HG03565 (cell line): Measurements from ENCODE around the gene GBGT1.

Experiments
- ATAC-seq: cut with Tn5 transposase; IDR thresholded peaks from one replicate; pipeline ENCODE4 v1.9.1; 2021; ENCODE audit warnings: mild to moderate bottlenecking, moderate library complexity; ENCODE audit not compliant: unreplicated experiment

Gene GBGT1

DNA sequence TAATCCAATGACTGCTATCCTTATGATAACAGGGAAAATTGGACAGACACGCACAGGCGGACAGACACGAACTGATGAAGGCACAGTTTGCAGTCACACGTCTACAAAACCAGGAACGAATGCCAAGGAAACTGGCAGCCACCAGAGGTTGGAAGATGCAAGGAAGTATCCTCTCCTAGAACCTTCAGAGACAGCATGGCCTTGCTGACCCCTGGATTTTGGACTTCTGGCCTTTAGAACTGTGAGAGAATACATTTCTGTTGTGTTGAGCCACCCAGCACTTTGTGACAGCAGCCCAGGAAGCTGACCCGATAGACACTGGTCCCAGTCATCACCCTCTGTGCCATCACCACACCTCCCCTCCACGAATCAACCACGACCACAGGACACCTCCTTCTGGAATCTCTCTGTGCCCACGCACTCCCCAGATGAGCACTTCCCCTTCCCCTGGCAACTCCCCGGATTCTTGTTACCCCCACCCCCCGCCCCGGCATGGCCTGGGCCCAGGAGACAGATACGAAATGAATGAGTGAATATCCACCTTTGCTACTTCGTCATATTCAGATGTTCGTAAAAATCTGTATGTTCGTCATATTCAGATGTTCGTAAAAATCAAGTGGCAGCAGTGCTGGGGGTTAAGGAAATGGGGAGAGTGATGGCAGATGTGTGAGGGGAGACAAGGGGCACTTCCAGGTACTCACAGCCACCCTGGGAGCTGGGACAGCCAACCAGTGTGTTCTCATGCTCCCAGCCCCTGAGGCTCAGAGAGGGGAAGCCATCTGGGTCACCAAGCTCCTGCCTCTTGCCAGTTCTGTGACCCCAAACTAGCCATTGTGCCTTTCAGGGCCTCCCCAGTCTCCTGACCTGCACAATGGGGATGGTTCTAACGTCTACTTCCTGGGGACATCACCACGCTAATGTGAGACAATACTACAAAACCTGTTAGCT, 18.5 kb downstream of the GBGT1 start:
- ATAC-seq = no peak

DNA sequence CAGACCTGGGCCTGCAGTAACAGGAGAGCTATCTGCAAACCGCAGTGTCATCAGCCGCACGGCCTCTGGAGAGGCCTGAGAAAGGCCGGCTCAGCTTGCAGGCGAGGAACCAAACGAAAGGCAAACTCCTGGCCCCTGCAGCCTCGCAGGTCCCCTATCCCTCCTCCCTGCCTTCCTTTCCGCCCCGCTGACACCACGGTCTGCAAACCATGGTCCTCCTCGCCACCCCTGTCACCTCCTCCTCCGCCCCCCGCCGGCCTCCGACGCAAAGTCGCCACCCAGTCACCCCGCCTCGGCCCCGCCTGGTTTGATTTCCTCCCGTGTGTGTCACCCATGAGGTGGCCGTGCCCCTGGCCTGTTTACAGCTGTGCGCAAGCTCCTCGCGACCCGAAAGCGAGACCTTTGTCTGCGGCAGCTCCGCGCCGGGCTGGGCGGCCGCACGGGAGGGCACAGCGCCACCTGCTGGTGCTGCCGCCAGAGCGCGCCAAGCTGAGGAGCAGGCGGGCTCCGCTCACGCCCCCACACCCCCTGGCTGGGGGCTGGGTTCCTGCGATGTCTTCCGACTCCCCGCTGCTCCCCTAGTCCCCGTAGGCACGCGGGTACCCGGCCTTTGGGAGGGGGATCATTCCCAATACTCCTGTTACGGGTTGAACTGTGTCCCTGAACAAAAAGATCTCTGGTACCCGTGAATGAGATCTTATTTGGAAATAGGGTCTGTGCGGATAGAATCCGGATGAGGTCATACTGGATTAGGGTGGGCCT, 19.4 kb downstream of the GBGT1 start:
- peak; percentile 48 for ATAC-seq

DNA sequence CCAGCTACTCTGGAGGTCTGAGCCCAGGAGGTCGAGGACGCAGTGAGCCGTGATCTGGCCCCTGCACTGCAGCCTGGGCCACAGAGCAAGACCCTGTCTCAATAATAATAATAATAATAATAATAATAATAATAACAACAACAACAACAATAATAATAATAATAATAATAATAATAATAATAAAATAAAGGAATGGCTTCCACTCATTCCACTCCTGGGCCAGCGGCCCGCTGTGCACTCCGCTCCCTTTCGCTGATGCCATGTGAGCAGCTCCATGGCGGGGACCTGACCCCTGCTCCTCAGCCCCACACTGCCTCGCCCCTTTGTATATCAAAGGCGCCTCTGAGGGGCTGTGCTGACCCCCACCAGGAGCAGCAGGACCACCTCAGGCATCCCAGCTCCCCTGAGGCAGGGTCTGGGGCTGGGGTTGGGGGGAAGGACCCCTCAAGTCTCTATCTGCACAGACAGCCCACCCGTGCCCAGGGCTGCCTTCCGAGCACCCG, 20.0 kb downstream of the GBGT1 start:
- no peak for ATAC-seq

DNA sequence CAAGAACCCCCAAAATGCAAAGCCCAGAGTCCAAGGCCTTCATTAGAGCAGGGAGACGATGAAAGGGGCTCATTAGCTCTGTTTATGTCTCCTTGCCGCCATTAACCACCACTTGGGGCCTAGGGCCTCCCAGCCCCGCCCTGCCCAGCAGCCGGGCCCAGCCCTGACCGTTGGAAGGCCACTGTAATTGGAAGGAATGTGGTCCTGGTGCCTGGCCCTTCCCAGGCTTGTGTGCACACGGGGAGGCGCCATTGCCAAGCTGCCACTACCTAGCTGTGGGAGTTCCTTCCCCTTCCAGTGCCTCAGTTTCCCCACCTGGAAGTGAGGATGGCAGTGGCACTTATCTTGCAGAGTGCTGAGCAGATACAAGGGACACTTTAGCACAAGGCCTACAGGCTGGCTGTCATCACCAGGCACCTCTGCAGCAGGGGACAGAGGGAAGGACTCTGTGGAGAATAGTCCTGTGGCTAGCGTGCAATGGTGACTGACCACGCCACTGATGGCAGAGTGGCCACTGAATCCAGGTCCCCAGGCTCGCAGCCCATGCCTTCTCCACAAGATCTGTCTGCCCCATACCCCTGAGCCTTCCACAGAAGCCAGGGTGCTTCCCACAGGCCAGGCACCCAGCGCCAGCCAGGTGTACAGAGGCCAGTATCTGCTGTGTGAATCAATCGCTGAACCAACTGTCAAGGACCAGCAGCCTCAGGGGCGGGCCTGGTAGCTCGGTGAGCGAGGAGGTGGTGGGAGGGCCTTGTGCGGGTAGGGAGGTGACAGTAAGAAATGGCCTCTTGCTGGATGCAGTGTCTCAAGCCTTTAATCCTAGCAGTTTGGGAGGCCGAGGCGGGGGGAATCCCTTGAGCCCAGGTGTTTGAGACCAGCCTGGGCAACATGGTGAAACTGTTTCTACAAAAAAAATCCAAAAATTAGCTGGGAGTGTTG, 20.8 kb downstream of the GBGT1 start:
- no peak for ATAC-seq

DNA sequence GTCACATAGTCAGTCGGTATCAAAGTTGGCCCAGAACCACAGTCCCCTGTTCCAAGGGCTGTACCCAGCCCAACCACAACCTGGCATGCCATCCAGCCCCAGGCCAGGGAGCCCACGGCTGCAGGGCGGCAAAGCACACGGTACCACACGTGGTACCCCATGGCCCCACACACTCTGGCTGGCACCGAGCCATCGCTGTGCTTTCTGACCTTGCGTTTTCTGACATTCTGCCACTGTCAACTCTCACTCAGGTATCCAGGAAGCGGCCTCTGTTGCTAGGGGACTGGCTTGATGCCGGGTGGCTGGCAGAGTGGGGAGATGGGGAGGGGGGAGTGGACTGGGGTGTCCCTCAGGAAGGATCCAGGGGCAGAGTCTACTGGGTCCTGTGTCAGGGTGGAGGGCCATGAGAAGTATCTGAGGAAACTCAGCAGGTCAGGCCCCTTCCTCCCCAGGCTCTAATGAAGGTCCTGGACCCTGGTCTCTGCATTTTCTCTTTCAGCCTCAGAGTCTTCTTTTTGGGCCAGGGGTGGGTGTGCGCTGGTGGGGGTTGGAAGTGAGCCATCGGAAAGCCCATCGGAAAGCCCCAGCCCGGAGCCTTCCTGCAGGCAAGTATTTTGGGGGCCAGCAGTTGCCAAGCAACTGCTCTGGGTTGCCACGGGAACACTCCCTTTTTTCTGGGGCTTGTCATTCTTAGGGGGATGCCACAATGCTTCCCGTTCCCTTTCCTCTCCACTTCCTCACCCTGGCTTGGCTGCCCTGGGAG, 21.7 kb downstream of the GBGT1 start:
- no peak for ATAC-seq

DNA sequence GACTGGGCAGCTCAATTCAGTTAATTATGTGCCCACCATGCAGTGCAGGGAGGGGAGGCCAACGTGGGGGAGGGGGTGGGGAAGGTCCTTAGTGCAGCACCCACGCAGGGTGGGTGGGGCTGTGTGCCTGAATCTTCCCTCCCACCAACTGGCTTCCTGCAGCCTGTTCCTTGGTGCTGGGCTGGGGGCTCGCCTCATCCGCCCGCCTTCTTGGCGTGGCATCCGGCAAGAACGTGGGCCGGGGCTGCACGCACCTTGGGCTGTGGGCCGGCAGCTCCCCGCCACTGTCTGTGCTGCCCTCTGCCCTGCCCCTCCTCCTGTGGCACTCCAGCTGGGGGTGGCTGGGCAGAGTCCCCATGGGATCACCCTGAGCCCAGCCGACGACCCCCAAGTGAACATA, 23.1 kb downstream of the GBGT1 start:
- no peak for ATAC-seq

DNA sequence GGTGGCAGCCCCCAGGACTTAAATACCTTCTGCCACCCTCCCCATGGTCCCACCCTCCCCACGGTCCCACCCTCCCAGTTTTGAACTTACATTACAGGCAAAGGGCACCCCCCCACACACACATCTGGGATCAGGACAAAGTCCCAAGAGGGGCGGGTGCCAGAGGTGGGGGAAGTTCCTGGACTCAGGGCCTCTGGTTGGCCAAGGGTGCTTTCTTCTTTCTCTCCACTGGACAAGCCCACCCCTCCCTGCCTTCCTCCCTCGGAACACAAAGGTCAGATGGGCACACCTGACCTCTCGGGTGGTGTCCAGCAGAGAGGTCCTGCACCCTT, 23.6 kb downstream of the GBGT1 start:
- no peak for ATAC-seq

DNA sequence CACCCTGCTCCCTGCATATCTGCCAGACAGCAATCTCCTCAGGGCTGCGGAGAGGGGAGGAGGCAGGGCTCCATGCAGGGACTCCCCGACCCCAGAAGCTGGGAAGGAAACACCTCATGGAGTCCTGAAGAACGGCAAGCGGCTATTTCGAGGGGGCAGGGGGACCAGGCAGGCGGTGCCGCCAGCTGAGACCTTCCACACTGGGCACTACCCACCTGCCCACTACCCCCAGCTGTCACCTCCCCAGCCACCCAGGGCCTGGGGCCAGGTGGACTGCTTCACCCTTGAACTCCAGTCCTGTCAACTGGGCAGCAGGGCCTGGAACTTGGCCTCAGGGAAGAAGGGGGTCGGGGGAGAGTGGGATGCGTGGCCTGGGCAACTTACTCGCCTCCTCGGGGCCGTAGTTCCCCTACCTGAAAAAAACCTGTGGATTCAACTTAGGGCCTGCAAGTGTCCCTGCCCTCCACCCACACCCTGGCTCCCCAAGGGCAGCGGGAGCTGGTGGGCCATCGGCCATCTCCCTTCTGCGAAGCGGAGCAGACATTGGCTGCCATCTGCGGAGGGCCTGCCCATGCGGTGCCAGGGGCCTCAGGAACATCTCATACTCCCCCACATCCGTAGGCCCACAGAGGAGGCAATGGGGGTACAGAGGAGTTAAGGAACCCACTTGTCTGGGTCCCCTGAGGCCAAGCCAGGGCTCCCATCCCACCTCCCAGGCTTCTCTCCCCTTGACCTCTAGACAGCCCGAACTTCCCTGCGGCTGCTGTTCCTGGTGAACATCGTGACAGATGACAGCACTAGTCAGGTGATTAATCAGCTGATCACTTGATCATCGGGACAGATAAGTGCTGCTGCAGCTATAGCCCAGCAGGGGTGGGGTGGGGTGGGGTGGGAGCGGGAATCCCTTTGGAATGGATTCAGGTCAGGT, 24.2 kb downstream of the GBGT1 start:
- ATAC-seq = no peak

DNA sequence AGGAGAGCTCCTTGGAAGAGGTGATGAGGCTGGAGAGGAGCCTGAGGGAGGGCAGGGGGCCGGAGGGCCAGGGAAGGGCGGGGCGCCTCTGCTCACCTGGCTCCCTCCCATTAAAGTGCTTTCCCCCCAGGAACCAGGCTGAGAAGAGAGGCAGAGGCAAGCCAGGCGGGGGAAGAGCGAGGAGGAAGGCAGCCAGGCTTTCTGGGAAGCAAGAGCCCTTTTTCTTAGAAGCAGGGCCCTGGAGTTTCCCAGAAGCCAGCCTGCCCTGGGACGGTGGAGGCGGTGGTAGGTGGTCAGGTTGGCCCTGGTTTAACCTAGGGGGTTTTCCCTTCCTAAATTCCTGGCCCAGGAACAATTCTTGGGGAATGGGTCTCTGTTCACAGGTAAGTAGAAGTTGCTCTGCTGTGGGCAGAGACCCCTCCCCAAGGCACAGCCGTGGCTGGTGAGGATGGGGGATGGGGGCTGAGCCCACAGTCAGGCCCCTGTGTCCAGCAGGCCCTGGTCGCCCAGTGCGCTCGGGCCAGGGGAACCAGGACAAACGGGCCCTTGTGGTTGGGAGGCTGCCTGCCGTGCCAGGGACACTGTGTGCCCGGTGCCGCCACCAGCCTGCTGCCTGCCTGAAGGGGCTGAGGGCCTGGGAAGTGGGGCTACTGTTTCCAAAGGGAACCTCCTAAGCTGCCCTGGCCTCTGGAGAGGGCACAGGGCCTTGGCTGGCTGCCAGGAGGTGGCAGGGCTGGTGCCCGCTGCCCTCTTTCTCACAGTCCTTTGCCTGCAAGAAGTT, 26.1 kb downstream of the GBGT1 start:
- ATAC-seq = no peak

DNA sequence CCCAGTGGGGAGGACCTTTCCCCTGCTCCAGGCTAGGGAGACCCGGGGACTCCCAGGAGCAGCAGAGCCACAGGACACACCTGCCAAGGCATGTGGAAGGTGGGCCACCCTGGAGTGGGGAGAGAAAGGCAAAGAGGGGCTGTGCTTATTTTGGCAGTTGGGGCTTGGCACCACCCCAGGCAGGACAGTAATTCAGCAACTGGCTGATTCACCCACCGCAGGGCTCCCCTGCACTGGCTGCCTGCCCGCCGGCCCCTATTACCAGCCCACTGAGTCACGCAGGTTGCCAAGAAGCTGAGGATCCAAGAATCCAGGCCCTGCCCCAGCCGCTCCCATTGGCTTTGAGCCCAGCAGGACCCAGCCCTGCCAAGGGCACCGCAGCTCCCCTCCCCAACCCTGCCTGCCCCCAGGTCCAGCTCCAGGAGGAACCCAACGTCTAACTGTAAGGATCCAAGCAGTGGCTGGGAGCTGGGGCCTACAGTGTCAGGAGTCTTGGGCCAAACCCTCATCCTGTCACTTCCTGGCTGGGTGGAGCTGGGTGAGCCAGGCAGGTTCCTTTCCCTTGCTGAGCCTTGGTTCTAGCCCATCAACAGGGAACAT, 28.5 kb downstream of the GBGT1 start:
- ATAC-seq = no peak

DNA sequence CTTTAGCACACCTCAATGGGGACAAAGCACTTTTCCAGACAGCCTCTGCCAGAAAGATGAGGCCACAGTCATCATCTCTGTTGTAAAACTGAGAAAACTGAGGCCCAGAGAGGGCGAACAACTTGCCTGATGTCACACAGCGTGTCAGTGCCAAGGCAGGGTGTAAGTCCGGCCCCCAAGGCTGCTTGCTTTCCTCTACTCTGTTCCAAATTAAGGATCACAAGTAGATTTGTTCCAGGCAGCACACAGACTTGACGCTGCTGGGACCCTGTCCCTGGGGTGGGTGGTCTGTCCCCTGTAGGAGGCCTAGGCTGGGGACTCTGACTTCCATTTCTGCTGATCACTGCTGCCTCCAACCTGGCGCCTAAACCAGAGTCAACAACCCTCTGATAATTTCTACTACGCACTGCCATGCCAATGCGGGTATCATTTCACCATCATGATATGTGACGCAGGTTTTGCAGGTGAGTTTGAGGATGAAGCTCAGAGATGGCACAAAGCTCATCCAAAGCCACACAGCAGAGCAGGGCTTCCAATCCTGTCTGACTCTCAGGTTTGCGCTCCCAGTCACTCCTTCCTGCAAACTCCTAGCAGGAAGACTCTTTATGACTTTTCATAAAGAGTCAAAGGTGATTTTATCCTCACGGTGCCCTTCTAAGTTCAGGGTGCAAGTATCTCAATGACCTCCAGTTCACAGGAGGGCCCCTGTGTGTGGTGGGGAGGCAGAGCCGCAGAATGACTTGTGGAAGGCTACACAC, 29.1 kb downstream of the GBGT1 start:
- no peak for ATAC-seq

DNA sequence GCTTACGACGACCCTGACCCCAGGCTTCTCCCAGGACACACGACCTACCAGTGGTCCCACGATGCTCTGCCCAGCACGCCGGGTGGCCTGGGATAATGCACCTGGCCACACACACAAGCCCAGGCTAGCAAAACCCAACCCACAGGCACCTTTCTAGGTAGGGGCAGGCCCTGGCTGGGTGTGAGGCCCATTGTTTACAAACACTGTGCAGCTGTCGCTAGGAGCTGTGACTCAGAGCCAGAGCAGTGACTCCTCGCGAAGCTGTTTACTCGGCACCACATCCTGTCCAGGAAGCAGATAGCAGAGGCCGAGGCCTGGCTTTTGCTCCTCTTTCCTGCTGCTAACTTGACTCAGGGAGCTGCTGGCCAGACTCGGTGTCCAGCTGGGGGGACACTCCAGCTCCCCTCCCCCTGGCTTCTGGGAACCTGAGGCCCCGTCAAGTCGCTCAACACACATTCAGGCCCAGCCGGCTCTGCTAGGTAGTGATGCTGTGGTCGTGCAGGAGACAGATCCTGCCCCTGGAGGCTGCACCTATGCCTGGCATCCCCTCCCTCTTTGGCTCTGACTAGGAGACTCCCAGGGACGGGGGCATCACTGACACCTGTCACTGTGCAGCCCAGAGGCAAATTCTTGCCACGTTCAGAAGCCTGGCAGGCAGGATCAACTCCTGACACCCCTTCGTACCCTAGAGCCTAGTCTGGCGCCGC, 29.9 kb downstream of the GBGT1 start:
- ATAC-seq = peak; percentile 84

DNA sequence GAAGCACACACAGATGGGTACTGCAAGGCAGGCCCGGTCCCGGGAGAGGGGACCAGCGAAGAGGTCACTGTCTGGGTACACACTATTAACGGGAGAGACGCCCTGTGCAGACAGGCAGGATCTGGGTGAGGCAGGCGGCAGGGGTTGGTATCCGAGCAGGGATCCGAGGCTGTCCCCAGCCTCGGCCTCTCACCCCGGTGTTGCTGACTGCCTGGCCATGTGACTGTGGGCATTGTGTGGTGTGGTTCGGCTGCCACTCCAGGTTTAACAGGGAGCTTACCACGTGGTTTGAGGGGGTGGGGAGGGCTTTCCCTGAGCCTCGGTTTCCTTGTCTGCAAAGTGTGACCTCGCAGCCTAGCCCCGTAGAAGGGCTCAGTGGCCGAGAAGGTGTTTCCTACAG, 31.5 kb downstream of the GBGT1 start:
- no peak for ATAC-seq

DNA sequence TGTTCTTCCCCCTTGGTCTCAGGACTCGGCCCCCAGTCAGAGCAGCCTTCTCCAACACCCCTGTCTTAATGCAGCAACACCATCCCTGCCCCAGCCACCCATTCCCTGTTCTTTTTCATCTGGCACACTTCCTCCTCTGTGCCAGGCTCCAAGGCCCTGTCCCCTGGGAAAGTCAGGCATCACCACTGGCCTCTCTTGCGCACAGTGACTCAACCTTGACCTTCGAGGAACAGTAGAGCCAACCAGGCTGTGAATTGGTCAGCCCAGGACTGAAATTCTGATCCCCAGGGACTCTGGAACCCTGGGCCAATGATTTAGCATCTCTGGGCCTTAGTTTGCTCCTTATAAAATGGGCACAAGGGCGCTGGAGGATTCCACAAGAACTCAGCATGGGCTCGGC, 32.2 kb downstream of the GBGT1 start:
- ATAC-seq = no peak

DNA sequence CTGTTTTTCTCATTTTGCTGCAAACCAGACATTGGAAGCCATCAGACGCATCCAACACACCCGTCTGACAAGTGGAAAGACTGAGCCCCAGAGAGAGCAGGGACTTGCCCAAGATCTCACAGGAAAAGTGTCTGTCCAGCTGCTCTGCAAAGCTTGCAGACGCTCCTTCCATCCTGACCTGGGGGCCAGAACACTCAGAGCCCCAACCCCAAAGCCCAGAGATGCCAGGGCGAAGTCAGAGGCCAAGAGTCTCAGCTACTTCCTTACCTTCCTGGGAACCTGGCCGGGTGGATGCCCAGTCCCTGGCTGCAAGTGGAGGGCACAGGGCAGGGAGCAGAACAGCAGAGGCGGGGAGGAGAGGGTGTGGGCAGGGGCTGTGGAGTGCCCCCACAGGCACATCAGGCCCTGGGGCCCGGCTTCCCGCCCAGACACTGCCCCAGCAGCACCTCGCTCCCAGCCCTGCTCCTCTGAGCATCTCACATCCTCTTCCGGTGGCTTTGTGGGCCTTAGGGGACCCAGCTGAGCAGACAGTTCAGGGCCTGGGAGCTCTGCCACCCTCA, 32.9 kb downstream of the GBGT1 start:
- no peak for ATAC-seq
